Rectal smooth muscle tissue (tissue), 1 donor: ENCODE results near the gene C22orf31.

Experiments used
- H3K27ac ChIP-seq: one replicate; pipeline ENCODE4 v1.7.0; 2013; ENCODE audit warnings: low read depth, low read length, inconsistent platforms
- H3K27me3 ChIP-seq: one replicate; pipeline ENCODE4 v1.7.0; 2013; ENCODE audit warnings: low read length; ENCODE audit not compliant: control insufficient read depth, insufficient read depth
- H3K36me3 ChIP-seq: one replicate; pipeline ENCODE4 v1.7.0; 2013; ENCODE audit warnings: low read length; ENCODE audit not compliant: control insufficient read depth, insufficient read depth
- H3K4me1 ChIP-seq: one replicate; pipeline ENCODE4 v1.7.0; 2013; ENCODE audit warnings: low read length; ENCODE audit not compliant: control insufficient read depth, insufficient read depth
- H3K4me3 ChIP-seq: one replicate; pipeline ENCODE4 v1.7.0; 2013; ENCODE audit warnings: low read length
- H3K9ac ChIP-seq: one replicate; pipeline ENCODE4 v1.7.0; 2013; ENCODE audit warnings: low read length

The C22orf31 gene

GRCh38 chr22:29030016-29030617 is 31.5 kb downstream of the C22orf31 start:
- Histone ChIP-seq H3K27ac (peak overlapping the region; percentile 81), H3K4me1 (peaks cover 19% of the 10 kb centered on the region), H3K4me3 (peak overlapping the region; percentile 52), H3K9ac (no peak overlapping the region), H3K36me3 (no peaks in the 10 kb centered on the region), H3K27me3 (no peaks in the 10 kb centered on the region)

- H3K27ac ChIP-seq, result no peak overlapping the region
- no peaks in the 10 kb centered on the region for H3K36me3 ChIP-seq
These were observed 32.2 kb downstream of the C22orf31 start for GRCh38 chr22:29029202-29030000.

GRCh38 chr22:29028468-29028867 is 33.2 kb downstream of the C22orf31 start:
- H3K27ac ChIP-seq, result no peak overlapping the region
- no peak overlapping the region for H3K4me3 ChIP-seq
- no peaks in the 10 kb centered on the region for H3K27me3 ChIP-seq
- H3K4me1 ChIP-seq, result peaks cover 19% of the 10 kb centered on the region
- H3K36me3 ChIP-seq, result no peaks in the 10 kb centered on the region
- no peak overlapping the region for H3K9ac ChIP-seq

More at GRCh38 chr22:29029202-29030000, 32.2 kb downstream of the C22orf31 start:
- no peaks in the 10 kb centered on the region for H3K27me3 ChIP-seq
- H3K9ac ChIP-seq, result no peak overlapping the region
- H3K4me3 ChIP-seq, result no peak overlapping the region
- H3K4me1 ChIP-seq, result peaks cover 19% of the 10 kb centered on the region

- Histone ChIP-seq H3K36me3 (no peaks in the 10 kb centered on the region), H3K4me1 (peaks cover 6% of the 10 kb centered on the region), H3K4me3 (no peak overlapping the region), H3K27ac (no peak overlapping the region), H3K27me3 (no peaks in the 10 kb centered on the region), H3K9ac (no peak overlapping the region)
These were observed 35.1 kb downstream of the C22orf31 start for GRCh38 chr22:29026579-29026978.

GRCh38 chr22:29023172-29023796 is 38.3 kb downstream of the C22orf31 start:
- Histone ChIP-seq H3K4me3 (no peak overlapping the region), H3K4me1 (no peaks in the 10 kb centered on the region), H3K9ac (no peak overlapping the region), H3K27ac (no peak overlapping the region), H3K36me3 (no peaks in the 10 kb centered on the region), H3K27me3 (no peaks in the 10 kb centered on the region)

GRCh38 chr22:29022101-29022817 is 39.4 kb downstream of the C22orf31 start:
- Histone ChIP-seq H3K9ac (no peak overlapping the region), H3K4me1 (no peaks in the 10 kb centered on the region)

GRCh38 chr22:29018293-29019189 is 43.1 kb downstream of the C22orf31 start:
- Histone ChIP-seq H3K9ac (no peak overlapping the region), H3K36me3 (no peaks in the 10 kb centered on the region), H3K4me1 (no peaks in the 10 kb centered on the region), H3K4me3 (no peak overlapping the region), H3K27me3 (no peaks in the 10 kb centered on the region), H3K27ac (no peak overlapping the region)

More at GRCh38 chr22:29022101-29022817, 39.4 kb downstream of the C22orf31 start:
- H3K36me3 ChIP-seq, result no peaks in the 10 kb centered on the region
- no peak overlapping the region for H3K4me3 ChIP-seq
- H3K27me3 ChIP-seq, result no peaks in the 10 kb centered on the region
- no peak overlapping the region for H3K27ac ChIP-seq

- no peaks in the 10 kb centered on the region for H3K4me1 ChIP-seq
- H3K36me3 ChIP-seq, result no peaks in the 10 kb centered on the region
- no peak overlapping the region for H3K27ac ChIP-seq
- H3K9ac ChIP-seq, result no peak overlapping the region
- H3K4me3 ChIP-seq, result no peak overlapping the region
- no peaks in the 10 kb centered on the region for H3K27me3 ChIP-seq
These were observed 45.3 kb downstream of the C22orf31 start for GRCh38 chr22:29016067-29016938.

GRCh38 chr22:29014773-29015172 is 46.9 kb downstream of the C22orf31 start:
- Histone ChIP-seq H3K27me3 (no peaks in the 10 kb centered on the region), H3K4me1 (no peaks in the 10 kb centered on the region), H3K27ac (no peak overlapping the region), H3K9ac (no peak overlapping the region), H3K36me3 (no peaks in the 10 kb centered on the region), H3K4me3 (no peak overlapping the region)

GRCh38 chr22:29014293-29014692 is 47.3 kb downstream of the C22orf31 start:
- Histone ChIP-seq H3K36me3 (no peaks in the 10 kb centered on the region), H3K27ac (no peak overlapping the region), H3K4me3 (no peak overlapping the region), H3K4me1 (no peaks in the 10 kb centered on the region), H3K9ac (no peak overlapping the region), H3K27me3 (no peaks in the 10 kb centered on the region)

- Histone ChIP-seq H3K27ac (no peak overlapping the region), H3K27me3 (no peaks in the 10 kb centered on the region), H3K4me3 (no peak overlapping the region), H3K36me3 (no peaks in the 10 kb centered on the region), H3K9ac (no peak overlapping the region), H3K4me1 (no peaks in the 10 kb centered on the region)
These were observed 48.7 kb downstream of the C22orf31 start for GRCh38 chr22:29012952-29013351.
